Activated CD8-positive, alpha-beta memory T cell treated with anti-CD3 and anti-CD28 coated beads, Interleukin-2, amount 50 U/mL, for 24 hours (primary cell): ENCODE data around the gene TPH1.
"Not testable (repeated sequence)": the region's sequence is repeated elsewhere in the genome, so short reads cannot be mapped to it uniquely, and the experiment has no call there.

Source experiments
- DNase-seq: peaks from one replicate; pipeline ENCODE4 v3.0.0-alpha.2; 2020; ENCODE audit errors: extremely low read depth

Gene TPH1

GRCh38 chr11:18019650-18020049 is 26.4 kb downstream of the TPH1 start:
- no peak for DNase-seq

GRCh38 chr11:18016789-18017188 is 29.3 kb downstream of the TPH1 start:
- no peak for DNase-seq

- no peak for DNase-seq
These were observed 31.2 kb downstream of the TPH1 start for GRCh38 chr11:18014876-18015275.

GRCh38 chr11:18013790-18014507 is 32.1 kb downstream of the TPH1 start:
- no peak for DNase-seq

GRCh38 chr11:18012906-18013781 is 32.9 kb downstream of the TPH1 start, which contains the start of gene SERGEF:
TSS of gene SERGEF (minus strand) at chr11:18013047. CDS start at chr11:18013010, 37 bp downstream.
- peak; percentile 81 for DNase-seq

GRCh38 chr11:18012122-18012905 is 33.8 kb downstream of the TPH1 start:
- DNase-seq = no peak

- no peak for DNase-seq
These were observed 34.4 kb downstream of the TPH1 start for GRCh38 chr11:18011633-18012032.

- no peak for DNase-seq
These were observed 35.0 kb downstream of the TPH1 start for GRCh38 chr11:18010977-18011586.

- DNase-seq = no peak
These were observed 35.9 kb downstream of the TPH1 start for GRCh38 chr11:18010121-18010670.

- no peak for DNase-seq
These were observed 40.5 kb downstream of the TPH1 start for GRCh38 chr11:18005376-18006129.

- no peak for DNase-seq
These were observed 44.9 kb downstream of the TPH1 start for GRCh38 chr11:18001191-18001590.

- DNase-seq = no peak
These were observed 45.3 kb downstream of the TPH1 start for GRCh38 chr11:18000760-18001159.

GRCh38 chr11:18000128-18000527 is 45.9 kb downstream of the TPH1 start:
- not testable (repeated sequence) for DNase-seq
